Heart right ventricle (tissue), 16 donors: ENCODE measurements around the gene AKR1E2. TPM values are rescaled to one million over a fixed set of nuclear protein-coding genes. Genes with fewer than 3 reads are reported as not detected.

Experiments
- ATAC-seq, 8 donors: fragments of 200-7000 bp; cut with Tn5 transposase; one replicate each; pipeline ENCODE4 v1.9.1; 2020; ENCODE audit warnings: mild to moderate bottlenecking in 8 of 8, moderate library complexity in 8 of 8, moderate number of reproducible peaks in 1 of 8
- DNase-seq, 2 donors: peaks; one replicate each; pipeline ENCODE4 v3.0.0-alpha.2; 2020
- H3K27ac ChIP-seq, 10 donors: fragments of 200-600 bp; sonication (generic) in 2 of 10; one replicate each; pipeline versions ENCODE4 v1.5.0 to v1.8.0; 2020 to 2022; ENCODE audit warnings: mild to moderate bottlenecking in 3 of 10
- H3K27me3 ChIP-seq, 7 donors: fragments of 200-600 bp; one replicate each; pipeline ENCODE4 v1.8.0; 2021 to 2022; ENCODE audit warnings: mild to moderate bottlenecking in 2 of 7
- H3K36me3 ChIP-seq, 9 donors: fragments of 200-600 bp; sonication (generic) in 1 of 9; one replicate each; pipeline versions ENCODE4 v1.5.0 to v1.8.0; 2020 to 2022; ENCODE audit warnings: mild to moderate bottlenecking in 2 of 9
- H3K4me1 ChIP-seq, 9 donors: fragments of 200-600 bp; sonication (generic) in 1 of 9; one replicate each; pipeline versions ENCODE4 v1.5.0 to v1.8.0; 2020 to 2022; ENCODE audit warnings: mild to moderate bottlenecking in 4 of 9
- H3K4me3 ChIP-seq, 10 donors: fragments of 200-600 bp; sonication (generic) in 2 of 10; one replicate each; pipeline versions ENCODE4 v1.5.0 to v1.8.0; 2020 to 2022; ENCODE audit warnings: mild to moderate bottlenecking in 7 of 10, moderate library complexity in 2 of 10
- H3K9me3 ChIP-seq, 11 donors: fragments of 200-600 bp in 10 of 11; sonication (generic) in 2 of 11; one replicate each; pipeline versions ENCODE4 v1.5.0 to v1.8.0; 2013 to 2022; ENCODE audit warnings: mild to moderate bottlenecking in 2 of 11, control low read depth in 1 of 11, moderate library complexity in 1 of 11
- WGBS, 2 donors: extraction: QIAGEN DNeasy Blood & Tissue Kit; methylation state at CpG; one replicate each; pipeline ENCODE4 v1.1.7; 2013; ENCODE audit warnings: inconsistent platforms in 1 of 2; 5-methylcytosine and 5-hydroxymethylcytosine counted together
- intact Hi-C, 10 donors: fragments of 100-400 bp; cut with DNase I; formaldehyde crosslinking; loops; one replicate each; pipeline versions ENCODE4 v1.11.1 to v1.14.2; 2022
- polyA plus RNA-seq, 2 donors: library from polyadenylated mRNA; stranded (reverse); fragments of 200-250 nt; gene quantifications; one replicate each; pipeline ENCODE4 v1.2.3, GENCODE V29; 2013
- total RNA-seq, 10 donors: library from RNA; stranded (reverse); fragmentation: NEBNext Ultra II Directional in 3 of 10; extraction: Animal tissue kit (Norgen Biotek cat#: 25700) in 3 of 10; gene quantifications; one replicate each; pipeline versions ENCODE4 v1.2.1 to v1.2.4, GENCODE V29; 2021 to 2023
- TF ChIP-seq, protein P1 (sequence below), 9 donors: fragments of 200-600 bp; sonication (generic) in 2 of 9; IDR thresholded peaks; one replicate each; pipeline versions ENCODE4 v1.5.0 to v1.8.0; 2021 to 2022; ENCODE audit warnings: antibody characterized with exemption in 9 of 9, mild to moderate bottlenecking in 5 of 9, moderate library complexity in 1 of 9
- donor health status: Arrhythmogenic right ventricular cardiomyopathy.
- donor health status: ischemic (EF 13 %, LVEDD 7.1; RV severe dilation, severe dysfunction).
- donor health status: healthy with polysubstance abuse.
- donor health status: DM: no; HTN: yes; CAD: no.
- donor health status: DM: no; HTN: no; CAD: no.
- donor health status: ischemic (EF 25% LVEDD 6.9; RV normal size, moderate dysfunction).
- donor health status: ischemic (EF 25% LVEDD 5.7; RV mildly dilated, moderate dysfunction).
- donor health status: healthy.
- donor health status: DM: yes; HTN: yes; CAD: no.
- donor health status: Ischemic cardiomyopathy.
- donor health status: ischemic (EF 35%, LVEDD 5.7; RV mildly dilated, moderate dysfunction).
- donor health status: nonischemic (EF 11% LVEDD 7.7; RV severe dilation, severe dysfunction).
- donor health status: DM: yes; HTN: yes; CAD: no.
- donor health status: PGD.
- donor health status: ischemic (EF 29% LVEDD 5.4; RV normal size, mild dysfunction).
- donor health status: nonischemic (EF 23%, LVEDD 6.1; RV moderate dilation, normal function).

Gene AKR1E2
- total and polyA plus RNA-seq, 12 donors: 1.2 to 6.5 (median 4.1) TPM

DNA sequence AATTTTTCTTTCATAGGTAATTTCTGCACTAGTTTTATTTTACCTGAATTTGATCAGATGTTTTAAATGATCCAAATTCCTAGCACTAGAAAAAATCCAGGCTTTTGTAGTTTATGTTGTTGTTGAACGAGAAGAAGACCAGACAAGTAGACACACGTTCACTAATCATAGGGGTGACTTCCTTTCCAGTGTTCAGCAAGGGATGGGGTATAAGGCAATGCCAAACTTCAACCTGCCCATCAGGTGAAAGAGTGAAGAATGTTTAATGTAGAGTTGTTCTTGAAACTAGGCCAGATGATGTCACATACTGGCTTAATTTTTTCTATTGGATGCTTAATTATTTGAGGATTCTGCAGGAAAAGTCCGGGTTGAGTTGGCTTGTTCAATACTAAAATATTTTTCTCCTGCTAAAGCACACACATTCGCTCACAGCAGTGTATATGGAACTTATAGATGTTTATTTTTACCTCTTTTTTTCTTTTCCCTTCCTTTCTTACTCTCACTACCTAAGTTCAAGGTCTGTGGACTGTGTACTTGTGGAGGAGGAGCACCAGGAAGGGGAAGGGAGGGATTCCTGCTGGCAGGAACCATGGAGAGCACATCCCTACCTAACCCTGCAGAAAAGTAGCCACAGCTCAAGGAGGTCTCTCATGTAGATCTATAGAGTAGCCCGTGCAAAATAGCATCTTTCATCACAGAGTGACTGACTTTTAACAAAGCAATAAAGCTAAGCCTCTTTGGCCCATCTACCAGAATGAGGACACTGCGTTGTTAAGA is 23.1 kb upstream of the AKR1E2 start:
- Histone ChIP-seq H3K9me3 (no peaks in the 10 kb centered on the region), H3K36me3 (no peaks in the 10 kb centered on the region), H3K27me3 (no peaks in the 10 kb centered on the region), H3K4me1 (peaks cover 0 to 4% (median 0%) of the 10 kb centered on the region in 9 donors), H3K27ac (no peak overlapping the region), H3K4me3 (no peak overlapping the region)
- no peak for DNase-seq
- intact Hi-C loops: no loop called here
- TF ChIP-seq, protein P1, sequence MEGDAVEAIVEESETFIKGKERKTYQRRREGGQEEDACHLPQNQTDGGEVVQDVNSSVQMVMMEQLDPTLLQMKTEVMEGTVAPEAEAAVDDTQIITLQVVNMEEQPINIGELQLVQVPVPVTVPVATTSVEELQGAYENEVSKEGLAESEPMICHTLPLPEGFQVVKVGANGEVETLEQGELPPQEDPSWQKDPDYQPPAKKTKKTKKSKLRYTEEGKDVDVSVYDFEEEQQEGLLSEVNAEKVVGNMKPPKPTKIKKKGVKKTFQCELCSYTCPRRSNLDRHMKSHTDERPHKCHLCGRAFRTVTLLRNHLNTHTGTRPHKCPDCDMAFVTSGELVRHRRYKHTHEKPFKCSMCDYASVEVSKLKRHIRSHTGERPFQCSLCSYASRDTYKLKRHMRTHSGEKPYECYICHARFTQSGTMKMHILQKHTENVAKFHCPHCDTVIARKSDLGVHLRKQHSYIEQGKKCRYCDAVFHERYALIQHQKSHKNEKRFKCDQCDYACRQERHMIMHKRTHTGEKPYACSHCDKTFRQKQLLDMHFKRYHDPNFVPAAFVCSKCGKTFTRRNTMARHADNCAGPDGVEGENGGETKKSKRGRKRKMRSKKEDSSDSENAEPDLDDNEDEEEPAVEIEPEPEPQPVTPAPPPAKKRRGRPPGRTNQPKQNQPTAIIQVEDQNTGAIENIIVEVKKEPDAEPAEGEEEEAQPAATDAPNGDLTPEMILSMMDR (IDR thresholded peaks at IDR 0.05): no peak
- no peak for ATAC-seq
- WGBS, 2 donors: 85 to 90% methylated on average over 6 of the region's 6 CpGs

DNA sequence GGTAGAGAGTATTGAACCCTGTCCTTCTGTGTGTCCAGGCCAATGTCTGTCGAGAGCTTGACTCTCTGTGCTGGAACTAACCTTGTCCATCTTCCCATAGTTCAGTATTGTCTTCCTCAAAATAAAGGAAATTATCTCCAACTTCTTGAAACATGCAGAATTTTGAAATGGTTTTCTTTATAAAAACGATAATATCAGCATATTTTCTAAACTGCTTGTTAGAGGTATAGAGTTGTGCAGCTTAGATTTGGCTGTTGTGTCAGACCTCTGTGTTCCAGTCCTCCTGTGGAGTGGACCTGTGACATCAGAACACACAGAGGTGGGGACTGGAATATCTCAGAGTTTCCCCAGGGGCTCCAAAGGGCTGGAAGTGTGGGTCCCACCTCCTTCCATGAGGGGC is 22.2 kb upstream of the AKR1E2 start:
- Histone ChIP-seq H3K27me3 (no peaks in the 10 kb centered on the region), H3K4me1 (peaks cover 0 to 7% (median 0%) of the 10 kb centered on the region in 9 donors), H3K27ac (no peak overlapping the region), H3K9me3 (no peaks in the 10 kb centered on the region), H3K36me3 (no peaks in the 10 kb centered on the region), H3K4me3 (no peak overlapping the region)
- TF ChIP-seq, protein P1 (IDR thresholded peaks at IDR 0.05): no peak
- DNase-seq (no peak), ATAC-seq (no peak)
- 79 to 86% methylated on average over 2 of the region's 2 CpGs for WGBS, 2 donors
- intact Hi-C loops: no loop called here

DNA sequence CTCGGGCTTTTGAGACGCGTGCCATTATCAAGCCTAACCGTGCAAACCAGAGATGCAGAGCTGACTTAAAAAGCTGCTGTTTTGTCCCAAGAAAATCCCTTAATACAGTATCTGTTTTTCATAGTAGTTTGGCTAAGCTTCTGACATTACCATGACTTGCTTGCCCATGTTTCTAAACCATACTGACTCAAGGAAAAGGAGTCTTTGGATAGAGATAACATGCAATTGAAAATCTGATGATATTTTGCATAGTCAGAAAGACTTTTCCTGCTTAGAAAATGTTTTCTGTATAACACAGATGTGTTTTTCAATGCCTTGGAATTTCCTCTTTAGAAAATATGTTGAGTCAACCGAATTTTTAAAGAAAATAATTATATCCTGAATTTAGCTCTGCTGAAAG is 21.5 kb upstream of the AKR1E2 start:
- intact Hi-C loops: no loop called here
- TF ChIP-seq, protein P1 (IDR thresholded peaks at IDR 0.05): no peak
- Histone ChIP-seq H3K4me1 (peaks cover 0 to 7% (median 0%) of the 10 kb centered on the region in 9 donors), H3K27ac (no peak overlapping the region), H3K4me3 (no peak overlapping the region), H3K9me3 (no peaks in the 10 kb centered on the region), H3K27me3 (no peaks in the 10 kb centered on the region), H3K36me3 (no peaks in the 10 kb centered on the region)
- 81 to 83% methylated on average over 5 of the region's 5 CpGs for WGBS, 2 donors
- no peak for DNase-seq
- no peak for ATAC-seq

DNA sequence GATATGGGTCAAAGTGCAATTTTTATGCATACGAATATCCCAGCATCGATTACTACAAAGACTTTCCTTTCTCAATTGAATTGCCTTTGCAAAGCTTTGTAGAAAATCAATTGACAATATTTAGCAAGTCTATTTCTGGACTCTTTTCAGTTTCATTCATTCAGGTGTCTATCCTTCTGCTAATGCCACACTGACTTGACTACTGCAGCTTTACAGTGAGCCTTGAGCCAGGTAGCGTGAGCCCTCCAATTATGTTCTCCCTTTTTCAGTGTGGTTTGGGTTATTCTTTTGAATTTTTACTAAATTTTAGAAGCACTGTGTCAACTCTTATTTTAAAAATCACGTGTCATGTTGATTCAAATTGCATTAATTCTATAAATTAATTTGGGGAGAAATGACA is 19.5 kb upstream of the AKR1E2 start:
- Histone ChIP-seq H3K27me3 (no peaks in the 10 kb centered on the region), H3K4me1 (peaks cover 0 to 7% (median 0%) of the 10 kb centered on the region in 9 donors), H3K9me3 (no peaks in the 10 kb centered on the region), H3K4me3 (no peak overlapping the region), H3K36me3 (no peaks in the 10 kb centered on the region), H3K27ac (no peak overlapping the region)
- DNase-seq (no peak), ATAC-seq (no peak)
- intact Hi-C loops: no loop called here
- WGBS, 2 donors: 95 to 97% methylated on average over 4 of the region's 4 CpGs
- TF ChIP-seq, protein P1 (IDR thresholded peaks at IDR 0.05): no peak
